T-helper 2 cell (primary cell): ENCODE results near the gene CACNB2.

Experiments
- DNase-seq, 5 experiments: peaks; one replicate each; pipeline versions ENCODE4 v3.0.0 to v3.0.0-alpha.2; 2012 to 2022

CACNB2 gene

DNA sequence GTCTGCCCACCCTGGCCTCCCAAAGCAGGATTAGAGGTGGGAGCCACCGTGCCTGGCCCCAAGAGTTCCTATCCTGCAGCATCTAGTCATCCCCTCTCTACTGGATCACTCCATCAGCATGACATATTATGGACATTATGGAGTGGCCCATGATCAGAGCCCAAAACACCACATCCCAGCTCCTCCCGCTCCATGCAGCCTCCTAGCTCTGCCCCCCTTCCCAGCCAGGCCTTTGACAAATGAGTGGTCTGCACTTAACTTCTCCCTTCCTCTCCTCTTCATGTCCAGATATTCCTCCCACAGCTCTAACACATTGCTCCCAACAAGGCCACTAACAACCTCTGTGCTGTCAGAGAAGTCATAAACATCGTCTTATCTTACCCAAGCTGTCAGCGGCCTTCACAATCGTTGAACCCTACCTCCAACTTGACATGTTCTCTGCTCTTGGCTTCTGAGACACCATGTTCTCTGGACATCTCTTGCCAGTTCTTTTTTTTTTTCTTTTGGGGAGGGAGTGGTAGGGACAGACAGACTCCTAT is 323.5 kb downstream of the CACNB2 start:
- DNase-seq: no peak

GRCh38 chr10:18469125-18469524 is 328.9 kb downstream of the CACNB2 start:
- DNase-seq: no peak

GRCh38 chr10:18472977-18473376 is 332.8 kb downstream of the CACNB2 start:
- peak in 1 of 5 experiments; percentile 39 for DNase-seq

- no peak for DNase-seq
Measured at GRCh38 chr10:18473424-18474117, 333.3 kb downstream of the CACNB2 start.

DNA sequence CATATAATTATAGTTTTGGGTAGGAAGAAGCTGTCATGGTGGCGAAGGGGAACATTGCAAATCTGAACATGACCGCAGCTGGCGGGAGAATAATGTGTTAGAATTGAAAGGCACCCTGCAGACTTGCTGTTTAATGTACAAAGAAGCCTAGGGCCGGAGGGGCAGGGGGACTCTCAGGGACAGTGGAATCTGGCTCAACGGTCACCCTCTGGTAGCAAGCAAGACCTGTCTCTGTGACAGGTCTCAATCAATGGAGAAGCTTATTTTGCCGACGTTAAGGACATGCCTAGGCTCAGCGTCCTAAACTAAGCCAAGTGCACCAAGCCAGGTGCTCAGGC is 333.9 kb downstream of the CACNB2 start:
- no peak for DNase-seq

DNA sequence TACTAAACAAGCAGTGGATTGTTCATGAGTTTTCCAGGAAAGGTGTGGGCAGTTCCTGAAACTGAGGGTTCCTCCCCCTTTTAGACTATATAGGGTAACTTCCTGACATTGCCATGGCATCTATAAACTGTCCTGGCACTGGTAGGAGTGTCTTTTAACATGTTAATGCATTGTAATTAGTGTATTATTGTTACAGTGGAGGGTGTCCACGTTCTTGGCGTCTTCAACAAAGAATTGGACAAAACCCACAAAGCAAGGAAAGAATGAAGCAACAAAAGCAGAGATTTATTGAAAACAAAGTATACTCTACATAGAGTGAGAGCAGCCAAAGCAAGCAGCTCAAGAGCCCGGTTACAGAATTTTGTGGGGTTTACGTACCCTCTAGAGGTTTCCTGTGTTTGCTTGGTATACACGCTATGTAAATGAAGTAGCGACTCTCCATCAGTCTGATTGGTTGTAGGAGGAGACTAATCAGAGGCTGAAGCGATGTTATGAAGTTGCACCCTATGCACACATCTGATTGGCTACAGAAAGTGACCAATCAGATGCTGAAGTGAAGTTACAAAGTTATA is 335.9 kb downstream of the CACNB2 start:
- DNase-seq: no peak

GRCh38 chr10:18478354-18478753 is 338.1 kb downstream of the CACNB2 start:
- DNase-seq: no peak

DNA sequence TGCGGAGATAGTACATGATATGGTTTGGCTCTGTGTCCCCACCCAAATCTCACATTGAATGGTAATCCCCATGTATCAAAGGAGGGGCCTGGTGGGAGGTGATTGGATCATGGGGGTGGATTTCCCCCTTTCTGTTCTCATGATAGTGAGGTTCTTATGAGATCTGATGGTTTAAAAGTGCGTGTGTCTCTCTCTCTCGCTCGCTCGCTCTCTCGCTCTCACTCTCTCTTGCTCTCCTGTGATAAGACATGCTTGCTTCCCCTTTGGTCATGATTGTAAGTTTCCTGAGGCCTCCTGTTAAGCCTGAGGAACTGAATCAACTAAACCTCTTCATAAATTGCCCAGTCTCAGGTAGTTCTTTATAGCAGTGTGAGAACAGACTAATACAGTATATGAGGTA is 339.3 kb downstream of the CACNB2 start:
- no peak for DNase-seq

- no peak for DNase-seq
Measured at GRCh38 chr10:18483516-18484186, 343.4 kb downstream of the CACNB2 start.

DNA sequence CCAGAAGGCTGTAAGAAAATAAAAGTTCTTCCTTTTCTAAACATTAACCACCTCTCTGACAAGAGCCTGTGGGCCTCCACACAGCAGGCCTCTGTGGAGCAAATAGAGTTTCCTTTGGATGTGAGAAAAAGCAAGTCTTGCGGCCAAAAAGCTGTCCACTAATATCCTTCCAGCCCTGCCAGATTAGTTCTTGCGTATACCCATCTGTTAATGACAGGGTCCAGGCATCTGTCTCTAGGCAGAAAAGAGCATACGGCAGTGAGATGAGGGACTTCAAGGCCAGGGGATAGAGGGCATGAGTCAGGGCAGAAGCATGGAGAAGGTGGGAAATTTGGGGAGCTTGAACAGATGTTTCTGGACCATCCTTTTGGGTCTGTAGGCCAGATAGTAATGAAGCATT is 346.2 kb downstream of the CACNB2 start:
- no peak for DNase-seq

- no peak for DNase-seq
Measured at GRCh38 chr10:18490755-18491154, 350.5 kb downstream of the CACNB2 start.

GRCh38 chr10:18497806-18498369 is 357.7 kb downstream of the CACNB2 start:
- no peak for DNase-seq

DNA sequence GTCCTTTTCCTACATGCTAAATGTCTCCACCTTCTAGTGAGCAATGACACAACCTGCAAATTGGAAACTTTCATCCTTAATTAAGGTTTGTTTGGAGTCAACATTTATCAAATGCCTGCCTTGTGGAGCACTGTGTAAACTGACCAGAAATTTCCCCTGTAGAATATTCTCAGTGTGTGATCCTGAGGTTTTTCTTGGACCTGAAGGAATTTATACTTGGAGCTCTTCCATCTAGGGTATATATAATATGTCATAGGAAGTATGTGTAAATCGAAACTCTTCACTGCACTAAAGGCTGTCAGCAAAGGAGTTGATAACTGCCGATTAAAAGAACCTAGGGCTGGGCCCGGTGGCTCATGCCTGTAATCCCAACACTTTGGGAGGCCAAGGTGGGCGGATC is 358.8 kb downstream of the CACNB2 start:
- no peak for DNase-seq

GRCh38 chr10:18500576-18500975 is 360.4 kb downstream of the CACNB2 start:
- no peak for DNase-seq

DNA sequence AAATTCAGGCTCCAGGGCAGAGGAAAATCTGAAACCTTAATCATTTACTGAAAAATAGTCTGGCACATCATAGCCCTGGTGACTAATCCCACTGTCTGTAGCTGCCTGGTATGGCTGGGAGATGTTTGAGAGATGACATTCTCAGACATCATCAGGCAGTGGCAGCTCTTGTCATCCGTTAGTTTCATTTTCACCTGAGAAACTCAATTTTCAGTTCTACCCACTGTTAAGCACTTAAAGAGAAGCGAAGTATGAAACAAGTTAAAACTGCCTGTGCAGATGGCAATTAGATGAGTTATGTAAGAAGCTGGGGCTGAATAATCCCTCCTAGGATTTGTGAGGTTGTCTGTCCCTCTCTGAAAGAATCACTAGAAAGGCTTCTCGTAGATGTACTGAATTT is 361.0 kb downstream of the CACNB2 start:
- DNase-seq: peak in 1 of 5 experiments; percentile 77

DNA sequence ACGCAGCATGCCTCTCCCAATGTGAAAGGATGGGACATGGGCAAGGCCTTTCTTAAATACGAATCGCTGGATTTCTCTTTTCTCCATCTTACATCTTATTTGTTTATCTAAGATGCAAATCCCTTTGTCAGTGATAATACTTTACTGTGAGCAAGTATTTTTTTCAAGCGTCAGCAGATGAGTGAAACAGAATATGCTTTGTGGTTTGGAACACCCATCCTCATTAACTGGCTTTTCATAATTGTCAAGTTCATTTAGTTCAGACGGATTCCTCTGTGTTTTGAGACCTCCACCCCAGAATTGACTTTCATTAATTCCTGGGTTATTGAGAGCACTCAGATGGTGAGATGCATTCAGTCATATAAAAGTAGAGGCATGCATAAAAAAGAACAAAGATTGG is 361.4 kb downstream of the CACNB2 start:
- DNase-seq: peak in 1 of 5 experiments; percentile 44

DNA sequence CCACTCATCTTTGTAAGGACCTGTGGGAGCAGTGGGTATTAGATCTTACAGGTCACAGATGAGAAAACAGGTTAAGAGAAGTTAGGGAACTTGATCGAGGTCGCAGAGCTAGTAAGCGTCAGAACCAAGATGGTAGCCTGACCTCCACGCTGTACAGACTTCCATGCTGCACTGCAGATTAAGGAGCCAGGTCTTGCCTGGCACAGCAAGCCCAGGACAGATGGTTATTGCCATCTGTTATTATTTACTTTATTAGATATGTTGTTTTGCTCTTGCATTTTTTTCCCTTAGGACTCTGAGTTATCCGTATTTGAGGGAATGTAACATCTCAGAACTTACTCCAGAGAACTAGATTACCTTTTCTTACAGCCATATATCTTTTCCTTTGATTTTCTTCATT is 363.9 kb downstream of the CACNB2 start:
- DNase-seq: no peak

- peak in 1 of 5 experiments; percentile 6 for DNase-seq
Measured at GRCh38 chr10:18505456-18506118, 365.4 kb downstream of the CACNB2 start.

- no peak for DNase-seq
Measured at GRCh38 chr10:18508587-18508986, 368.4 kb downstream of the CACNB2 start.

- no peak for DNase-seq
Measured at GRCh38 chr10:18514537-18514936, 374.3 kb downstream of the CACNB2 start.

DNA sequence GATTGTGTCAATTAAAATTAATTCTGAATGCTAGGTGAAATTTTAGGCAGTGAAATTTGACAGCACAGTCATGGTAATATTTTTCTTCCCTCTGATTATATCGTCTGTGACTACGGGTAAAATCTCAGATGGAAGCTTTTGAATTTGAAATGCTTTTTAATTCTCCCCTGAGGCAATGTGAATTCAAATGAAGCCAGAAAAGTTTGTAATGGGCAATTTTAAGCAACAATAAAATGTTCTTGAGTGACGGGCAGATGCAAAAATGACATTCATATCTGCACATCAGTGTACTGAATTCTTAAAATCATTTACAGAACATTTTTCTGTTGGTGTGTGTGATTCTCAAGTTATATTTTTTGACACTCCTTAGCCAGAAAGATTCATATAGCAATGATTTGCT is 376.6 kb downstream of the CACNB2 start:
- DNase-seq: no peak

- DNase-seq: no peak
Measured at GRCh38 chr10:18523025-18523424, 382.8 kb downstream of the CACNB2 start.

- no peak for DNase-seq
Measured at GRCh38 chr10:18523858-18524257, 383.6 kb downstream of the CACNB2 start.
